ENCODE measurements around the gene H2BK1. TPM values are rescaled to one million over a fixed set of nuclear protein-coding genes. Genes with fewer than 3 reads are reported as not detected.

The H2BK1 gene
- total RNA-seq, 1 experiment from 2014 or later, result 0.87 TPM

DNA sequence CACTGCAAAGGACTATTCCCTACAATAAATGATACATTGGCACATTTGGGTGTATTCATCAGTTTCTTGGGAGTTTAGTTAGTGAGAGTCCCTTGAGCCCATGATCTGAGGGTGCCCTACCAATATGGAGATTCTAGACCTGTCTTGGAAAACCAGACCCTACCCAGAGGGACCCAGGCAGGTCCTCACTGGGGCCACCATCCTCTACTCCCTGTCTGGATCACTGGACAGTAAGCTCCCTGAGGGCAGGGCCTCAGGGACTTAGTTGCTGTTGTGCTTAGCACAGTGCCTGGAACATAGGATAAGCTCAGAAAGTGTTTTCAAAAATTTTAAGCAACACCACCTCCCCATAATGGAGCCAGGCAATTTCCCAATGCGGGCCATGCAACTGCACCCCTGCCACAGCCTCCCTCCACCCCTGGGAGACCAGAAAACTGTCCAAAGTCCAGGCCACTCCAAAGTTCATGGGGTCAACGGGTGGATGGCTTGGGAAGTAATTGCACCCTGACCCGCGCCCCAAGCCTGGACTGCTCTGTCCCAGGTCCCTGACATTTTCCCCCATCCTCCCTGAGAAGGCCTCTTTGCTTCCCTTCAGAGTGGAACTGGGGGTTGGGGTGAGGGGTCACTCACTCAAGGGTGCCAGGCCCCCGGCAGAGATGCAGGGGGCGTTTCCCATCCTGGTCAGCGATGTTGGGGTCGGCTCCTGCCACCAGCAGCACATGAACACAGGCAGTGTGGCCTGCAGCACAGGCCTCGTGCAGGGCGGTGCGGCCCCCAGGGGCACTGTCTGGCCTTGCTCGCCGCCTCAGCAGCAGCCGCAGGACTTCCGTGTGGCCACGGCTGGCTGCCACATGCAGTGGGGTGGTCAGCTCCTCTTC is 24.3 kb downstream of the H2BK1 start (continued):
- TF ChIP-seq GTF2I (CRISPR knock-in tag; conservative IDR thresholded peaks at IDR 0.05), result no peak
- TF ChIP-seq ETV6 (CRISPR knock-in tag; IDR thresholded peaks at IDR 0.05), result no peak

DNA sequence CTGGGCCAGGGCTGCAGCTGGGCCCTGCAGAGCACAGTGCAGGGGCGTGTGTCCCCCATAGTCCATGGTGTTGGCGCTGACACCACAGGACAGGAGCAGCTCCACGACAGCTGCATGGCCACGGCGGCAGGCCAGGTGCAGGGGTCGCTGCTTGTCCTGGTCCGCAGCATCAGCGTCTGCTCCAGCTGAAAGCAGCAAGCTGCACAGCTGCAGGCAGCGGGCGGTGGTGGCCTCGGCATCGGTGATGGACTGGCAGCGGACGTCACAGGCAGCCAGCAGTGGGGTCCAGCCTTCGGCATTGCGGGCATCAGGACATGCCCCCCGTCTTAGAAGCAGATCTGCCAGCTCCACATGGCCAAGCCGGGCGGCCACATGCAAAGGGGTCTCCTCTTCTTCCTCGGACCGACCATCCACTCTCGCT is 29.3 kb downstream of the H2BK1 start:
- Mint-ChIP-seq H3K27ac (no peak overlapping the region), H3K36me3 (no peaks in the 10 kb centered on the region), H3K9me3 (no peaks in the 10 kb centered on the region), H3K4me3 (no peak overlapping the region), H3K4me1 (peaks cover 3% of the 10 kb centered on the region; the same call in 1 of the 2 replicates), H3K27me3 (ENCODE audit: low read depth) (peaks cover 19% of the 10 kb centered on the region)
- ChIA-PET CTCF (interaction anchor here (0.6 kb wide), 1 partner anchor 15 kb away, joined by 3 read pairs; no protein-coding TSS in a partner anchor), POLR2A (no interaction called here)
- no peak for DNase-seq (ENCODE audit: low spot score)
- no peak for ATAC-seq
- TF ChIP-seq STAT6 (CRISPR knock-in tag; conservative IDR thresholded peaks at IDR 0.05; ENCODE audit: low read depth), result no peak
- no peak for TF ChIP-seq ZNF219 (CRISPR knock-in tag; IDR thresholded peaks at IDR 0.05; ENCODE audit: borderline replicate concordance)
- TF ChIP-seq FOXJ3 (CRISPR knock-in tag; IDR thresholded peaks at IDR 0.05; ENCODE audit: borderline replicate concordance), result no peak
- TF ChIP-seq SMAD3 (CRISPR knock-in tag; IDR thresholded peaks at IDR 0.05; ENCODE audit: borderline replicate concordance), result no peak
- TF ChIP-seq GTF2I (CRISPR knock-in tag; conservative IDR thresholded peaks at IDR 0.05), result no peak
- TF ChIP-seq, protein P1, sequence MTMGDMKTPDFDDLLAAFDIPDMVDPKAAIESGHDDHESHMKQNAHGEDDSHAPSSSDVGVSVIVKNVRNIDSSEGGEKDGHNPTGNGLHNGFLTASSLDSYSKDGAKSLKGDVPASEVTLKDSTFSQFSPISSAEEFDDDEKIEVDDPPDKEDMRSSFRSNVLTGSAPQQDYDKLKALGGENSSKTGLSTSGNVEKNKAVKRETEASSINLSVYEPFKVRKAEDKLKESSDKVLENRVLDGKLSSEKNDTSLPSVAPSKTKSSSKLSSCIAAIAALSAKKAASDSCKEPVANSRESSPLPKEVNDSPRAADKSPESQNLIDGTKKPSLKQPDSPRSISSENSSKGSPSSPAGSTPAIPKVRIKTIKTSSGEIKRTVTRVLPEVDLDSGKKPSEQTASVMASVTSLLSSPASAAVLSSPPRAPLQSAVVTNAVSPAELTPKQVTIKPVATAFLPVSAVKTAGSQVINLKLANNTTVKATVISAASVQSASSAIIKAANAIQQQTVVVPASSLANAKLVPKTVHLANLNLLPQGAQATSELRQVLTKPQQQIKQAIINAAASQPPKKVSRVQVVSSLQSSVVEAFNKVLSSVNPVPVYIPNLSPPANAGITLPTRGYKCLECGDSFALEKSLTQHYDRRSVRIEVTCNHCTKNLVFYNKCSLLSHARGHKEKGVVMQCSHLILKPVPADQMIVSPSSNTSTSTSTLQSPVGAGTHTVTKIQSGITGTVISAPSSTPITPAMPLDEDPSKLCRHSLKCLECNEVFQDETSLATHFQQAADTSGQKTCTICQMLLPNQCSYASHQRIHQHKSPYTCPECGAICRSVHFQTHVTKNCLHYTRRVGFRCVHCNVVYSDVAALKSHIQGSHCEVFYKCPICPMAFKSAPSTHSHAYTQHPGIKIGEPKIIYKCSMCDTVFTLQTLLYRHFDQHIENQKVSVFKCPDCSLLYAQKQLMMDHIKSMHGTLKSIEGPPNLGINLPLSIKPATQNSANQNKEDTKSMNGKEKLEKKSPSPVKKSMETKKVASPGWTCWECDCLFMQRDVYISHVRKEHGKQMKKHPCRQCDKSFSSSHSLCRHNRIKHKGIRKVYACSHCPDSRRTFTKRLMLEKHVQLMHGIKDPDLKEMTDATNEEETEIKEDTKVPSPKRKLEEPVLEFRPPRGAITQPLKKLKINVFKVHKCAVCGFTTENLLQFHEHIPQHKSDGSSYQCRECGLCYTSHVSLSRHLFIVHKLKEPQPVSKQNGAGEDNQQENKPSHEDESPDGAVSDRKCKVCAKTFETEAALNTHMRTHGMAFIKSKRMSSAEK (CRISPR knock-in tag; IDR thresholded peaks at IDR 0.05; ENCODE audit: borderline replicate concordance), result no peak
- no peak for TF ChIP-seq NR3C1 (CRISPR knock-in tag; conservative IDR thresholded peaks at IDR 0.05; ENCODE audit: low read depth)
- TF ChIP-seq CDX4 (CRISPR knock-in tag; IDR thresholded peaks at IDR 0.05; ENCODE audit: borderline replicate concordance), result no peak
- no peak for TF ChIP-seq IRF1 (CRISPR knock-in tag; IDR thresholded peaks at IDR 0.05)
- TF ChIP-seq ZNF671 (CRISPR knock-in tag; IDR thresholded peaks at IDR 0.05), result no peak

- Mint-ChIP-seq H3K36me3 (no peaks in the 10 kb centered on the region), H3K4me1 (peaks cover 9% of the 10 kb centered on the region; the same call in 1 of the 2 replicates), H3K27me3 (ENCODE audit: low read depth) (peaks cover 30% of the 10 kb centered on the region), H3K27ac (no peak overlapping the region), H3K4me3 (no peak overlapping the region), H3K9me3 (no peaks in the 10 kb centered on the region)
- ATAC-seq (no peak), DNase-seq (ENCODE audit: low spot score) (no peak)
- CTCF ChIA-PET, result interaction anchor here (0.7 to 1.2 kb wide), 3 partner anchors 12 to 132 kb away, joined by 3 to 4 read pairs (median 3); no protein-coding TSS in a partner anchor
- POLR2A ChIA-PET, result no interaction called here
- no peak for TF ChIP-seq NR3C1 (CRISPR knock-in tag; conservative IDR thresholded peaks at IDR 0.05; ENCODE audit: low read depth)
- TF ChIP-seq USF1 (CRISPR knock-in tag; IDR thresholded peaks at IDR 0.05), result no peak
- TF ChIP-seq GABPB1 (CRISPR knock-in tag; IDR thresholded peaks at IDR 0.05), result no peak
Measured at GRCh38 chr7:151179946-151180345, 30.3 kb downstream of the H2BK1 start.

Data from WTC11 (cell line).